Activated CD4-positive, alpha-beta T cell treated with anti-CD3 and anti-CD28 coated beads, Interleukin-2, amount 50 U/mL, for 16 hours (primary cell): Measurements from ENCODE around the gene PXT1.
"Not testable (repeated sequence)": the region's sequence is repeated elsewhere in the genome, so short reads cannot be mapped to it uniquely, and the experiment has no call there.

Source experiments
- DNase-seq: peaks from one replicate; pipeline ENCODE4 v3.0.0-alpha.2; 2020

Gene PXT1, protein sequence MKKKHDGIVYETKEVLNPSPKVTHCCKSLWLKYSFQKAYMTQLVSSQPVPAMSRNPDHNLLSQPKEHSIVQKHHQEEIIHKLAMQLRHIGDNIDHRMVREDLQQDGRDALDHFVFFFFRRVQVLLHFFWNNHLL

DNA sequence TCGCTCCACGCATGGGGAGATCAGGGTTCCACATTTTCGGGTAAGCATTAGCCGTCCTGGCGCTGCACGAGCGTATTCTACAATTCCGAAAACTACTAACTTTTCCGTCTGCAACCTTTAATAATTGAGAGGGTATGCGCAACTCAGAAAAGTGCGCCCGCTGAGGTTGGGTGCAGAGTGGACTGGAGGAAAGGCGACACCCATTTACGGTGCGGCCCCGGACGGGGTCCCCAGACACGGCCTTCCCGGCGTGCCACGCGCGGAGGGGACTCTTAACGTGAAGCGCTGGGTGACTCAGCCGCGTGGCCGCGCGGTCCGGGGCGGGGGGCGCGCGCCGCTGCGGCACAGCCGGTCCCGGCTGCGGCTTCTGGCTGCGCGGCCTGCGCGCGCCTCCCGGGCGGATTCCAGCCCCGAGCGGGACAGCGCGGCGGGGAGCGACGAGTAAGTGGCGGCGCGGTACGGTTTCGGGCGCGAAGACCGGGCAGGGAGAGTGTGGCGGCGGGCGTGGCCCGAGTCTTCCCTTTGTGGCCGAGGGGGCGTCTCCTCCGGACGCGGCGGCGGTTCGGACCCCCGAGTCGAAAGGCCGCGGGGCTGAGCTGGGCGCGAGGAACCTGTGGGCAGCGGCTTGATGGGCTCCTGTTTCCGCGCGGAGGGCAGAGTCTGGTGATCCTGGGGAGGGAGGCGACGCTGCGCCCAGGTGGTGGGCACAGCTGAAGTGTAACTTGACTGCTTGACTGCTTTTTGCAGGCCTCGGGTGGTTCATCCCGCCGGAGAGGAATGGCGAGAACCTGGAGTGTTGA is at the start of gene PXT1, which contains the start of gene KCTD20:
Gene PXT1 (minus strand): TSS at position 184 of the 800 bp plus-strand sequence. CDS start 16,772 bp downstream, outside the sequence.
Gene KCTD20 (plus strand): TSS at position 330 of the 800 bp plus-strand sequence. CDS start 27,098 bp downstream, outside the sequence.
- peak; percentile 91 for DNase-seq

DNA sequence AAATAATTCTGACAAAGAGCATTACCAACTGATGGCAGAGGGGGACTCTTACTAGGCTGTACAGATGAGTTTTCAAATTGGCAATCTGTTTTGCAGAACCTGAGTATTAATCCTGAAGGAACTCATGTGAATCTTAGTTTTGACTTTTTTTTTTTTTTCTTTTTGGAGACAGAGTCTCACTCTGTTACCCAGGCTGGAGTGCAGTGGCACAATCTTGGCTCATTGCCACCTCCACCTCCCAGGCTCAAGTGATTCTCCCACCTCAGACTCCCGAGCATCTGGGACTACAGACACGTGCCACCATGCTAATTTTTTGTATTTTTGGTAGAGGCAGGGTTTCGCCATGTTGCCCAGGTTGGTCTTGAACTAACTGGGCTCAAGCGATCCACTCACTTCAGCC is 49.4 kb upstream of the PXT1 start:
- DNase-seq, result no peak

DNA sequence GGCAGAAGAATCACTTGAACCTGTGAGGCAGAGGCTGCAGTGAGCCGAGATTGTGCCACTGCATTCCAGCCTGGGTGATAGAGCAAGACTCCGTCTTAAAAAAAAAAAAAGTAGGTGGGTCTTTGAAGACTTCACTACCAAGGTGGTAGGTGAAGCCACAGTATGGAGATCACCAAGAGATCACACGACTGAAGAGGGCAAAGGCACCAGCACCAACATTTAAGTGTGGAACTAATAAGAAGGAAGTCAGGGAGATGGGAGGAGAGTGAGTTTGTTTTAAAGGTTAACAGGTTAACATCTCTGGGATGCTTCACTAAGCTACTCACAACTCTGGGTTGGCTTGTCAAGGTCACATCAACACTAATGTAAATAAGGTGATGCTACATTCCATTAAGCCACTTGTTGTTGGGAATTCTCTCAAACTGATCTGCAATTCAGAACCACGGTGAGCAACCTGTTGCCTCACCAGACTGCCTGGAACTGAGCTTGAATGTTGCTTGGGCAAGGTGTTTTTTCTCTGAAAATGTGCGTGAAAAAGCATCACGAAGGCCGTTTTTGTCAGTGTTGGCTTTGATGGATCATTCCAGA is 48.8 kb upstream of the PXT1 start:
- no peak for DNase-seq

DNA sequence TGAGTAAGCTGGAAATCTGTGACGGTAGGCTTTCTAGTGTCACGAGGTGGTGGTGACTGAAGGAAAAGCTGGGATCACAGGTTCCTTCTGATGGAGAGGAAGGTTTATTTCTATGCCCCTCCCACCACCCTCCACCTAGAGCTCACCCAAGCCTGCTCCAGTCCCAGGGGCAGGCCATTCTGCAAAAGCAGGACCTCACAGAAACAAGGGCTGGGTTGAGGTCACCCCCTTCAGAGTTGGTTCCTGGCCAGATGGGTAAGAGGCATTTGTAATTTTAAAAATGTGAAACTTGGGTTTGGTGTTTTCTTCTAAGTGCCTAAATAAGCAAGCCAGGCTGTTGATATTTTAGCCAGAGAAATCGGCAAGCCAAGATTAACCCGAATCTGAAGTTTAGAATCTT is 46.8 kb upstream of the PXT1 start:
- DNase-seq, result no peak

DNA sequence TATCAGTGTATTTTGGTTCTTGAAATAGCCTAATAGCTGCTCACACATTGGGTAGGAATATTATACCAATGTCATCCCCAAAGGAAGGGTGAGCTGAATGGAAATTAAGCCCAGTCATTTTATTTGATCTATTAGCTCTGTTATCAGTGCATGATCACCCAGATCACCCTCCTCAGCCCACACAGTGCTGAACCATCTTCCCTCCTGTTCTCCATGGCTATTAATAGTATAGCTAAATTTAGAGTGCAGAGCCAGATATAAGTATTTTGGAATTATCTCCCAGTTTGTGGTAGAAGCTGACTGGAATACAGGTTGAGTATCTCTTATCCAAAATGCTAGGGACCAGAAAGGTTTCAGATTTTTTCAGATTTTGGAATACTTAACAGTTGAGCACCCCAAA is 45.6 kb upstream of the PXT1 start:
- no peak for DNase-seq

DNA sequence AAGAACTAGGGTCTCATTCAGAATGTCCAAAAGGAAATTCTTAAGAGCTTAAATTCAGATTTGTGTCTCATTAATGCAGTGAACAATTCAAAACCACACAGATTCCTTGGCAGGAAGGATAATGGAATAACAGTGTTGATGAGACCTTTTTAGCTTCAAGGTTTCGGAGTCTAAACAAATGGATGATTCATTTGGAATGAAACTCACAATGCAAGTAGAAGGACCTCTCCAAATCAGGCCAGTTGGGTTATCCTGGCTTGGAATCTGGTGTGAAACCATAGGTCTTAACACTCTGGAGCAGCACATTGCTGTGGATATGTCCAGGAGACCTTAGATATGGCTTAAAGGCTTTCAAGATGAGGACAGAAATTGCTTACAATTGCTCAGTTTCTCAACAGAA is 45.0 kb upstream of the PXT1 start:
- no peak for DNase-seq

DNA sequence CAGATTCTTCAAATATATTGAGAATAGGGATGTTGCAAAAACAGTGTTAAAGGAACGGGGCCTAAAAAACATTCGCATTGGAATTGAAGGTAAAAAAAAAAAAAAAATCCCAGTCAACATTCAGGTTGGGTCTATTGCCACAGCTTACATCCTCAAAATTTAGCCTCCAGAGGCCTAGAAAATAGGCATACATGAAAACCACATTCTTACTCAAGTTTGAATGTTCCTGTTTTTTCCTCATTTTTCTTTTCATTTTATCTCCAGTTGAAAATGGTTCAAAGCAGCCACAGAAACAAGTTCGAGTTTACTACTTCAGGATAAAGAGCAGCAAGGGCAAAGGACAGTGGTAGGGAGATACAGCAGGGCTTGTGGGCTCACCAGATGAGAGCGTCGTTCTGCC is 42.1 kb upstream of the PXT1 start:
- no peak for DNase-seq

DNA sequence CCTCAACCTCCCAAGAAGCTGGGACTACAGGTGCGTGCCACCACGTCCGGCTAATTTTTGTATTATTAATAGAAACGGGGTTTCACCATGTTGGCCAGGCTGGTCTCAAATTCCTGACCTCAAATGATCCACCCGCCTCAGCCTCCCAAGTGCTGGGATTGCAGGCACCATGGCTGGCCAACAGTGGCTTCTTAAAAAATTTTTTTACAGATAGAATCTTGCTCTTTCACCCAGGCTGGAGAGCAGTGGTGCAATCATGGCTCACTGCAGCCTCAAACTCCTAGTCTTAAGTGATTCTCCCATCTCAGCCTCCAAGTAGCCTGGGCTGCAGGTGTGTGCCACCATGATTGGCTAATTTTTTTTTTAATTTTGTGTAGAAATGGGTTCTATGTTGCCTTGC is 40.7 kb upstream of the PXT1 start:
- not testable (repeated sequence) for DNase-seq

DNA sequence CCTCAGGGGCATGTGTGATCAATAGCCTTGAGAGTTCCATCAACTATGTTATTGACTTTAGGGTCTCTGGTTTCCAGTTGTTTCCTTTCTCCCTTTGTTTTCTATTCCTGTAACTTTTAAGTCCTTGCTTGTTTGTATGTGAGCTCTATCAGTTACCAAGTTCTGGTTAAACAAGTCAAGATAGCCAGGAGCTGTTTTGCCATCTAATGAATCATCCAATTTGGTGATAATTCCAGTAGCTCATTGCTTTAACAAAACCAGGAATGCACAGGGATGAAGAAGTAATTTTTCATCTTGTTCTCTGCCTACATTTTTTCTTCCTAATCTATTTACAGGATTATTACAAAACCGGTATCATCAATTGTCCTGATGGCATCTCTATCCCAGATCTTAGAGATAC is 36.6 kb upstream of the PXT1 start:
- DNase-seq, result no peak

DNA sequence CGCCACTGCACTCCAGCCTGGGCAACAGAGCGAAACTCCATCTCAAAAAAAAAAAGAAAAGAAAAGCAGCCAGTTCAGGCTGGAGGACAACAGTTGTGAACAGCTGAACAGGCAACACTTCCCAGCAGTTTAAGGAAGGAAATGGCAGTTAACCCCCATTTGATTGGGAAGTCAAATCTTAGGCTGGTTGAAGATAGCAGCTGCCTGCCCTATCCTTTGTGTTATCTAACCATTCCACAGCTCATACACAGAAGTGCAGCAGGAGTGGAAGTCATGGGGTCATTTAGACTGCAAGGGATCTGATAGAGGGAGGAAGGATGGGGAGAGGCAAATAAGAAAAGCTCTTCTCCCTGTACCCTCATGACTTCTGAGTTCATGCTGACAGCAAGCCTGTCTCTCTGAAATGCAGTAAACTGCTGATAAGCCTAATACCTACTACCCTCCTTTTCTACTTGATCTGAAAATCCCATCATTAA is 35.4 kb upstream of the PXT1 start:
- DNase-seq, result no peak

DNA sequence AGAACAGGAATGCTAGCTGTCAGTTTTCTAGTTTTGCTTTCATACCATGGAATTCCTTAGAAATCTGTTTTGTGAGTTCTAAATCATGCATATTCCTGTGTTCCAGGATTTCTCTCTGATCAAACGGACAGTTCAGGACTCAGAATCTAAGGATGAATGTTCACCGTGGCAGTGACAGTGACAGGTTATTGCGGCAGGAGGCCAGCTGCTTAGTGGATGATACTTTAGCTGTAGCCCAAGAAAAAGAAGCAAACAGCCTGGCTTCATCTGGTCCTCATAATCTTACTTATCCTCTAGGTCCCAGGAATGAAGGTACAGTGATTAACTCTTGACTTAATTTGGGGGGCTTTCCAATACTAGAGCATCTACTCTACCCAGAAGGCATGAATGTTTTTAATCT is 27.3 kb upstream of the PXT1 start:
- DNase-seq, result no peak

DNA sequence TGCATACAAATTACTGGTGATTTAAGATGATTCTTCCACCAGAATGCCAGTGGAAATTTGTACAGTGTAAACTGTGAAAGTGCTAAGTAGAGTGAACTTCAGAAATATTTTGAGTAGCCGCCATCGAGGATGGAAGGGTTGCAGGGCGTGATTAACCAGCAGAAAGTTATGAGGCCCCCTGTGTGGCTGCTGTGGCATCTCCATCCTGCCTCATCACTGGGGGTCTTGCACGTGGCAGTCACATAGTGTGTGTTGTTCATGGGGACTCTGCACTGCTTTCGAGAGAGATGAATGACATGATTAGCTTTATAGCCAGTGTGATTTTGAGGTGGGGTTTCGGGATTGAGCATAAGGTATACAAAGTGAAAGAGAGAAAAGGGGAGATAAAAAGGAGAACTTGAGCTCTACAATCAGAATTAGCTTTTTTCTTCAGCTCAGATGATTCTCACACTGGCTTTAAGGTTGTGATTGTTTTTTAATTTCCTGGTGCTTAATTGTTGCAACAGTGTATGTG is 26.6 kb upstream of the PXT1 start:
- DNase-seq, result no peak

DNA sequence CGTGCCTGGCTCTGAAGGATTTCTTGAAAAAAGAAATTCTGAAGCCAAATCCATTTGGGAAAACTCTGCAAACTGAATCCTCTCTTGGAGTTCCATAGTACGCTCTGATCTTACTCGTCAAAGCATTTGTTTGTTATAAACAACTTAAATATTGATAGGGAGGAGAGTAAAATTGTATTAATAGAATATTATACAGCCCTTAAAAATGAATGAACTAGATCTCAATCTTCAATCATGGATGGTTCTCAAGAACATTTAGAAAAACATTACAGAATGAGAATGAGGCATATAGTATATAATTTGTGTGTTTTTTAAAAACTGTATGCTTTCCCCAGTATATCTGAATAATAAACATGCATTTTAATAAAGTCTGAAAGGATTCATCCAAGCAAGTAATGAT is 25.0 kb upstream of the PXT1 start:
- DNase-seq, result no peak

DNA sequence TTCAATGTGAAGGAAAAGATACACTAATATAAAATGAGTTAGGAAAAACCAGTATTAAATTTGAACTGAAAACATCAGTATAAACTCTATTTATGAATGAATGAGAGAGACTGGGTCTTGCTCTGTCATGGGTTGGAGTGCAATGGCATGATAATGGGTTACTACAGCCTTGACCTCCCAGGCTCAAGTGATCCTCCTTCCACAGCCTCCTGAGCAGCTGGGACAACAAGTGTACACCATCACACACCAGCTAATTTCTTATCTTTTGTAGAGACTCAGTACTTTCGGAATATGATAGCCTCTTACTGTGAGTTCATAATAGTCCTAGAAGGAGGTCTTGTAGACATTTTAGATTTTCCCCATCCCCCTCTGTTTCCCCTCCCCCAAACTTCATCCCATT is 21.6 kb upstream of the PXT1 start:
- DNase-seq, result no peak

DNA sequence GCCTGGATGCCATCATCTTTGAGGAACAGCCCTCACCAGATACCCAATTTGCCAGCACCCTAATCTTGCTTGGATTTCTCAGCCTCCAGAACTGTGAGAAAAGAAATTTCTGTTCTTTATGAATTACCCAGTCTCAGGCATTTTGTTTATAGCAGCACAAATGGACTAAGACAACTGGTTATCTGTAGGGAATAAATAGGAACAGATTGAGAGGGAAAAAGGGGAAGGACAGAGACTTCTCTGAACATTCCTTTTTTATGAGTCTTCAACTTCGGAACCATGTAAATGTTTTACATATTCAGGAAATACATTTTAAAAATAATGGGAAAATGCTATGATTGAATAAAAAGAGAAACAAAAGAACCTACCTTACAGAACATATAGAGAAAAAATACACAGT is 21.0 kb upstream of the PXT1 start:
- no peak for DNase-seq

DNA sequence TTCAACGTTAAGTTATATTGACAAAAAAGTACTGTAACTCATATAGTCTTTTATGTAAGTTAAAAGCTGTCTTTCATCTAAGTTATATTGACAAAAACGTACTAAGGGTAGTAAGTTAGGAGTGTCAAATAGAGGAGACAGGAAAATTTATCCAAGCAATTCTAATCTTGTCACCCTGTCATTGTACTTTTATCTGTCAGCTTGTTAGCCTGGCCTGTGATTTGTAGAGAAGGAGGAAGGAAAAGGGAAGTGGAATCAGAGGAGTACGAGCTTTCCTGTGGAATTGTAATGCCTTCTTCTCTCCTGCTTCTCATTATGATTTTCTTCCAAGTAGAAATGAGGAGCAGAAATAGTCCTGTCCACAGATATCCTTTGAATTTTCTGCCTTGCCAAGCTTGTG is 19.0 kb upstream of the PXT1 start:
- no peak for DNase-seq

DNA sequence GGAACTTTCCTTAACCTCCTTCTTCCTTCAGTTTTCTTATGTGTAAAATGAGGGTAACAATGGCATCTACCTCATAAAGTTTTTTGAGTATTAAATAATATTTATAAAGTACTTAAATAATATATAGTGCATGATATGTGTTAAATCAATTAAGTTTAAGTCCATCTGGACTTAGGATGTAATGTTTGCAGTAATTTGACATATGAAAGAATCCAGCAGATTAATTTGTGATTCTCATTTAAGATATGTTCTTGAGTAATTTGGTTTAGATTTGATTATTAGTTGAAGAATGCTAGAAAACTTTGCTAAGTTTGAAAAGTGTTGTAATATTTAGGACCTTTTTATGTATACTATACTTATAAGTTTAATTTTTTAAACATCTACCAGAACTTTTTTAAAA is 18.3 kb upstream of the PXT1 start:
- DNase-seq, result no peak

DNA sequence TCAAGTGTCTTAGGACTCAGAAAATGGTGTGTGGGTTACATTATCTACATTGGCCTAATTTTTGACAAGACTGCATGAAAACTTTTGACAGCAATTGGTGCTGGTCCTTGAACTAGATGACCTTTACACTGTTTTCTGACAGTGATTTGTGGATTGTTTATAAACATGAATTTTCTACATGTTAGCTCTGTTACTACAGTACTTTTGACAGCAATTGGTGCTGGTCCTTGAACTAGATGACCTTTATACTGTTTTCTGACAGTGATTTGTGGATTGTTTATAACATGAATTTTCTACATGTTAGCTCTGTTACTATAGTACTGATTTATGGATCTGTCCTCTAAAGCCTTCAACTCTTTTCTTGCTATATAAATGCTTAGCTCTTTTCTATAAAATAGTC is 16.8 kb upstream of the PXT1 start:
- DNase-seq, result no peak

DNA sequence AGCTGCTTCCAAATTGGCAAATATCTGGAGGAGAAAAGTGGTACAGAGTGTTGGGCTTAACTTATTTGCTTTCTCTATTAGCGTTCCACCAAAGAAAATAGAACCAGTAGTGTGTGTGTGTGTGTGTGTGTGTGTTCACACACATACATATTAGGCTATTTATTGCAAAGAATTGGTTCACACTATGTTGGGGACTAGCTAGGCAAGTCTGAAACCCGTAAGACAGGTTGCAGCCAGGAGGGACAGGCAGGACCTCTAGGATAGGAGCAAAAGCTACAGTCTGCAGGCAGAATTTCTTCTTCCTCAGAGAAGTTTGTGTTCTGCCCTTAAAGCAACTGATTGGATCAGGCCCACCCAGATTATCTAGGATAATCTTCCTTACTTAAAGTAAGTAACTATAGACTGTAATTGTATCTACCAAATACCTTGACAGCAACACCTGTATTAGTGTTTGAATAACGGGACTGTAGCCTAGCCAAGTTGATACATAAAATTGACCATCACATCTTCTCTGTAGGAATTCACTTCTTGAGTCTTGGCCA is 12.9 kb upstream of the PXT1 start:
- no peak for DNase-seq

DNA sequence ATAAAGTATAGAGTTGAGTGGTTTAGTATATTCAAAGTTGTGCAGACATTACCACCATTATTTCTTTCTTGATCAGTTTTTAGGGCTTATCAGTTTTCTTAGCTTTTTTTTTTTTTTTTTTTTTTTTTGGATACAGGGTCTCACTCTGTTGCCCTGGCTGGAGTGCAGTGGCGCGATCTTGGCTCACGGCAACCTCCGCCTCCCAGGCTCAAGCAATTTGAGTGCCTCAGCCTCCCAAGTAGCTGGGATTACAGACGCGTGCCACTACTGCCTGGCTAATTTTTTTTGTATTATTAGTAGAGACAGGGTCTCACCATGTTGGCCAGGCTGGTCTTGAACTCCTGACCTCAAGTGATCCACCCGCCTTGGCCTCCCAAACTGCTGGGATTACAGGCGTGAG is 10.2 kb upstream of the PXT1 start:
- DNase-seq, result not testable (repeated sequence)

DNA sequence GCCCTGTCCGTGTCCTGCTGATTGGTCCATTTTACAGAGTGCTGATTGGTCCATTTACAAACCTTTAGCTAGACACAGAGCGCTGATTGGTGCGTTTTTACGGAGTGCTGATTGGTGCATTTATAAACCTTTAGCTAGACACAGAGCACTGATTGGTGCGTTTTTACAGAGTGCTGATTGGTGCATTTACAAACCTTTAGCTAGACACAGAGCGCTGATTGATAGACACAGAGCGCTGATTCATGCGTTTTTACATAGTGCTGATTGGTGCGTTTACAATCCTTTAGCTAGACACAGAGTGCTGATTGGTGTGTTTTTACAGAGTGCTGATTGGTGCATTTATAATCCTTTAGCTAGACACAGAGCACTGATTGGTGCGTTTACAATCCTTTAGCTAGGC is 6.5 kb upstream of the PXT1 start:
- not testable (repeated sequence) for DNase-seq

DNA sequence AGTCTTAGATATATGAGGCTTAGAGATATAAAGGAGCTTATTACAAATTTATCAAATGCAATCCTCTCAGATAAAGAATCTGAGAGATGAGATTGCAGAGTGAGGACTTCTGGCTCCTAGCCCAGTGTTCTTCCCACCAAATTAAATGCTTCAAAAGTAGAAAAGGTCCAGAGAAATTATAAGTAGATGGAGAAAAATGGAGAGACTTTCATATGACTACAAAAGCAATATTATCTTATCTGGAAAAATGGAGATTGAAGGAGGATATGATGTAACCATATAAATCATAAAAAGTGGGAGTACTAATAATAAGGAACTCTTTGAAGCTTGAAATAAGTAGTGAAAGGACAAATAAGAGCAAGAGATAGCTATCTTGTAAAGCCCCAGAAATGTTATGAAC is 3.0 kb upstream of the PXT1 start:
- DNase-seq, result no peak

DNA sequence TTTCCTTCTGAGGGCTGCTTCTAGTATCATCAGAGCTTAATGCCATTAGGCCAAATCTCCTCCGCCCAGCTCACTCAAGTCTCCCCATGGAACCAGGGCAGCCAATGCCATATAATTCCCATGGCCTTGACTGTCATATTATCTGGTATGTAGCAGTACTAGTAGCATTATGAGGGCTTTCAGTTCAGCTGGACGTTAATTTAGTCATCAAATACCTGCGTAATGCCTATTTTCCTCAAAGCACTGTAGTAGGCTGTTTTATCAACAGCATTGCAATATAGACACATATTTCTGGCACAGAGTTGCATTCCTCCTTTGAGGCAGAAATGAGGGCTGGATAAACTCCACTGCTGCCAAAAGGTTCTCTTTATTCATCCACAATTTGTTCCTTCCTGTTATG is 1.8 kb upstream of the PXT1 start:
- DNase-seq, result no peak
